Naive thymus-derived CD4-positive, alpha-beta T cell (primary cell): ENCODE results near the gene STK26. TPM values are rescaled to one million over a fixed set of nuclear protein-coding genes. Genes with fewer than 3 reads are reported as not detected.

Source experiments
- ATAC-seq: fragments of 150-1000 bp; cut with Tn5 transposase; 2 replicates; pipeline ENCODE4 v1.10.0; 2021; ENCODE audit warnings: mild to moderate bottlenecking, moderate library complexity
- CTCF ChIA-PET: fragments of 350-600 bp; sonication (Branson Sonifier 250); formaldehyde crosslinking; loops from one replicate; lab custom pipeline; 2021; ENCODE audit warnings: antibody characterized with exemption; lab: Charles Lee
- POLR2A ChIA-PET: fragments of 350-600 bp; sonication (Branson Sonifier 250); formaldehyde crosslinking; loops from one replicate; lab custom pipeline; 2021; ENCODE audit warnings: antibody characterized with exemption, inconsistent platforms; lab: Charles Lee
- DNase-seq, 9 donors: peaks; one replicate each; pipeline versions ENCODE4 v3.0.0 to v3.0.0-alpha.2; 2020 to 2022; ENCODE audit warnings: mixed read lengths in 1 of 9
- H3K27ac ChIP-seq: one replicate; pipeline ENCODE4 v1.7.0; 2013; ENCODE audit warnings: mild to moderate bottlenecking, low read depth, low read length, moderate library complexity
- H3K27me3 ChIP-seq, 2 donors: one replicate each; pipeline ENCODE4 v1.7.0; 2013; ENCODE audit warnings: low read length in 2 of 2, mild to moderate bottlenecking in 2 of 2, moderate library complexity in 2 of 2; ENCODE audit not compliant: control insufficient read depth in 2 of 2, insufficient read depth in 2 of 2
- H3K36me3 ChIP-seq, 3 experiments: 1 replicate in 2 of 3; 2 replicates in 1 of 3; pipeline ENCODE4 v1.7.0; 2013; ENCODE audit warnings: low read length in 3 of 3, mild to moderate bottlenecking in 3 of 3, moderate library complexity in 1 of 3; ENCODE audit not compliant: insufficient read depth in 3 of 3, control insufficient read depth in 2 of 3
- H3K4me1 ChIP-seq, 2 donors: one replicate each; pipeline ENCODE4 v1.7.0; 2013; ENCODE audit warnings: low read length in 2 of 2, mild to moderate bottlenecking in 2 of 2, moderate library complexity in 1 of 2; ENCODE audit not compliant: control insufficient read depth in 2 of 2, insufficient read depth in 2 of 2
- H3K4me3 ChIP-seq: 2 replicates; pipeline ENCODE4 v1.7.0; 2013; ENCODE audit warnings: mild to moderate bottlenecking, low read length
- H3K9me3 ChIP-seq, 3 experiments: 1 replicate in 2 of 3; 2 replicates in 1 of 3; pipeline ENCODE4 v1.7.0; 2013; ENCODE audit warnings: low read length in 3 of 3; ENCODE audit not compliant: control insufficient read depth in 2 of 3
- H3K27ac Mint-ChIP-seq, 9 donors: one replicate each; pipeline ENCODE4 v1.8.0; 2020 to 2022; ENCODE audit warnings: mixed read lengths in 9 of 9, mild to moderate bottlenecking in 8 of 9, moderate library complexity in 5 of 9, inconsistent platforms in 2 of 9
- H3K27me3 Mint-ChIP-seq, 5 donors: one replicate each; pipeline ENCODE4 v1.8.0; 2021 to 2022; ENCODE audit warnings: mixed read lengths in 5 of 5, mild to moderate bottlenecking in 1 of 5
- H3K36me3 Mint-ChIP-seq, 5 donors: one replicate each; pipeline ENCODE4 v1.8.0; 2020 to 2022; ENCODE audit warnings: mixed read lengths in 5 of 5, mild to moderate bottlenecking in 3 of 5, inconsistent platforms in 1 of 5
- H3K4me1 Mint-ChIP-seq, 7 donors: one replicate each; pipeline ENCODE4 v1.8.0; 2020 to 2022; ENCODE audit warnings: mixed read lengths in 7 of 7, mild to moderate bottlenecking in 3 of 7, inconsistent platforms in 1 of 7
- H3K4me3 Mint-ChIP-seq, 10 donors: one replicate each; pipeline ENCODE4 v1.8.0; 2020 to 2022; ENCODE audit warnings: mild to moderate bottlenecking in 10 of 10, mixed read lengths in 10 of 10, moderate library complexity in 6 of 10, inconsistent platforms in 2 of 10
- H3K9me3 Mint-ChIP-seq, 11 donors: one replicate each; pipeline ENCODE4 v1.8.0; 2020 to 2022; ENCODE audit warnings: mixed read lengths in 11 of 11, mild to moderate bottlenecking in 4 of 11, inconsistent platforms in 1 of 11, moderate library complexity in 1 of 11
- intact Hi-C, 2 donors: fragments of 100-400 bp; cut with micrococcal nuclease; formaldehyde crosslinking; loops; one replicate each; pipeline ENCODE4 v1.15.1; 2023
- polyA plus RNA-seq, 2 donors: library from polyadenylated mRNA; unstranded; fragments of 300-500 nt; fragmentation: Illumina TruSeq; gene quantifications; one replicate each; pipeline ENCODE4 v1.2.3, GENCODE V29; 2021
- total RNA-seq, 6 experiments: library from RNA in 5 of 6; stranded (reverse) in 5 of 6; gene quantifications; 1 replicate in 5 of 6; 2 replicates in 1 of 6; pipeline ENCODE4 v1.2.3 and lab custom pipeline; 2021 to 2026

The STK26 gene
- total and polyA plus RNA-seq, 7 experiments from 2014 or later, result 29.7 to 60.7 (median 45.5) TPM

- CTCF ChIA-PET, result no interaction called here
- no peaks in the 10 kb centered on the region for H3K9me3 Mint-ChIP-seq
- DNase-seq, result no peak
- intact Hi-C loops, result no loop called here
- H3K27me3 Mint-ChIP-seq, result peaks cover 0 to 3% (median 0%) of the 10 kb centered on the region in 5 donors
- no peaks in the 10 kb centered on the region for H3K9me3 ChIP-seq
- peaks cover 0 to 2% (median 0%) of the 10 kb centered on the region in 7 donors for H3K4me1 Mint-ChIP-seq
- ATAC-seq, result no peak
- no peaks in the 10 kb centered on the region for H3K36me3 ChIP-seq
- no peaks in the 10 kb centered on the region for H3K36me3 Mint-ChIP-seq
- POLR2A ChIA-PET, result no interaction called here
- H3K27ac Mint-ChIP-seq, result no peak overlapping the region
- H3K4me3 Mint-ChIP-seq, result no peak overlapping the region
- H3K4me1 ChIP-seq, result no peaks in the 10 kb centered on the region
- H3K27me3 ChIP-seq, result no peaks in the 10 kb centered on the region
- H3K27ac ChIP-seq, result no peak overlapping the region
- H3K4me3 ChIP-seq, result no peak overlapping the region
These were observed 97.8 kb downstream of the STK26 start for GRCh38 chrX:132120913-132121312.

Other genes with a start within 250 kb of the STK26 start
- not detected for gene FRMD7, start 104.7 kb downstream of the STK26 start, total RNA-seq
- not detected for gene FRMD7, start 104.7 kb downstream of the STK26 start, polyA plus RNA-seq
- 10 to 100 TPM; 21.4 to 34.7 (median 30.3) TPM for gene RAP2C, start 196.1 kb downstream of the STK26 start, total RNA-seq
- 10 to 100 TPM; 11.7 to 13.3 TPM for gene RAP2C, start 196.1 kb downstream of the STK26 start, polyA plus RNA-seq